H1 (cell line): ENCODE results near the gene ALOX15. TPM values are rescaled to one million over a fixed set of nuclear protein-coding genes. Genes with fewer than 3 reads are reported as not detected.

Experiments used
- CTCF ChIA-PET: fragments of 300-600 bp; sonication (Branson Sonifier 250); formaldehyde crosslinking; loops from one replicate; lab custom pipeline; 2021; ENCODE audit not compliant: partially characterized antibody; lab: Charles Lee
- POLR2A ChIA-PET: fragments of 300-600 bp; sonication (Branson Sonifier 250); formaldehyde crosslinking; loops from one replicate; lab custom pipeline; 2021; ENCODE audit warnings: inconsistent platforms; ENCODE audit not compliant: partially characterized antibody; lab: Charles Lee
- DNase-seq, 2 experiments: peaks; one replicate each; pipeline versions ENCODE4 v3.0.0 to v3.0.0-alpha.2; 2010 to 2022; ENCODE audit warnings: low spot score in 2 of 2, low read depth in 1 of 2, mixed read lengths in 1 of 2
- FAIRE-seq: peaks from 2 replicates; lab custom pipeline; 2011; peaks lifted over from hg19 to GRCh38; lab: Jason Lieb, UNC
- H2AFZ ChIP-seq: 2 replicates; pipeline ENCODE4 v1.8.1; 2012; ENCODE audit warnings: low read length, inconsistent platforms
- H2AK5ac ChIP-seq: 2 replicates; pipeline ENCODE4 v1.6.1; 2013; ENCODE audit warnings: low read depth, low read length
- H2BK120ac ChIP-seq: replicated peaks from 2 replicates; pipeline ENCODE3; 2013; ENCODE audit warnings: low read depth, low read length, inconsistent platforms
- H2BK12ac ChIP-seq: 2 replicates; pipeline ENCODE4 v1.6.1; 2013; ENCODE audit warnings: low read depth, low read length
- H2BK15ac ChIP-seq: 2 replicates; pipeline ENCODE4 v1.6.1; 2013; ENCODE audit warnings: low read length
- H2BK20ac ChIP-seq: 2 replicates; pipeline ENCODE4 v1.6.1; 2013; ENCODE audit warnings: low read length
- H2BK5ac ChIP-seq: 2 replicates; pipeline ENCODE4 v1.6.1; 2013; ENCODE audit warnings: low read depth, low read length
- H3K14ac ChIP-seq: 2 replicates; pipeline ENCODE4 v1.6.1; 2013; ENCODE audit warnings: inconsistent platforms; ENCODE audit not compliant: insufficient read length
- H3K18ac ChIP-seq: 2 replicates; pipeline ENCODE4 v1.6.1; 2013; ENCODE audit warnings: low read length; ENCODE audit errors: extremely low read depth
- H3K23ac ChIP-seq: 2 replicates; pipeline ENCODE4 v1.6.1; 2013; ENCODE audit warnings: inconsistent platforms; ENCODE audit not compliant: insufficient read length
- H3K23me2 ChIP-seq: 2 replicates; pipeline ENCODE4 v1.6.1; 2013; ENCODE audit warnings: low read depth, low read length
- H3K27ac ChIP-seq: 2 replicates; pipeline ENCODE4 v1.6.1; 2011; ENCODE audit warnings: low read depth, low read length, inconsistent platforms
- H3K27me3 ChIP-seq, 4 experiments: replicated peaks in 1 of 4; 1 replicate in 1 of 4; 2 replicates in 3 of 4; pipeline versions ENCODE4 v1.6.1 to v1.8.1; 2011 to 2013; ENCODE audit warnings: low read length in 3 of 4, mild to moderate bottlenecking in 3 of 4, inconsistent platforms in 2 of 4, mixed read lengths in 2 of 4, moderate library complexity in 1 of 4; ENCODE audit not compliant: control insufficient read depth in 3 of 4, insufficient read depth in 3 of 4; ENCODE audit errors: extremely low read depth in 1 of 4
- H3K36me3 ChIP-seq, 4 experiments: 2 replicates each; pipeline versions ENCODE4 v1.6.1 to v1.8.1; 2011 to 2013; ENCODE audit warnings: mild to moderate bottlenecking in 4 of 4, low read length in 3 of 4, moderate library complexity in 2 of 4, control low read depth in 1 of 4, inconsistent platforms in 1 of 4; ENCODE audit not compliant: insufficient read depth in 4 of 4, control insufficient read depth in 2 of 4
- H3K4ac ChIP-seq: replicated peaks from 2 replicates; pipeline ENCODE3; 2013; ENCODE audit warnings: low read length, low read depth, mixed read lengths, inconsistent platforms; ENCODE audit not compliant: insufficient read length
- H3K4me1 ChIP-seq, 4 experiments: replicated peaks in 1 of 4; 1 replicate in 1 of 4; 2 replicates in 3 of 4; pipeline versions ENCODE4 v1.6.1 to v1.8.1; 2011 to 2013; ENCODE audit warnings: low read length in 3 of 4, inconsistent platforms in 2 of 4, mixed read lengths in 1 of 4; ENCODE audit not compliant: insufficient read depth in 4 of 4, control insufficient read depth in 3 of 4
- H3K4me2 ChIP-seq, 2 experiments: 2 replicates each; pipeline versions ENCODE4 v1.6.1 to v1.8.1; 2011 to 2013; ENCODE audit warnings: low read depth in 2 of 2, low read length in 2 of 2, control low read depth in 1 of 2, inconsistent platforms in 1 of 2, mild to moderate bottlenecking in 1 of 2; ENCODE audit not compliant: insufficient read depth in 1 of 2
- H3K4me3 ChIP-seq, 4 experiments: fragments of 200-600, 300-600 bp in 1 of 4; sonication (generic), shearing (Covaris generic), sonication (Bioruptor Twin) in 1 of 4; 2 replicates each; pipeline versions ENCODE4 v1.5.1 to v1.8.1; 2011 to 2016; ENCODE audit warnings: low read length in 4 of 4, low read depth in 3 of 4, control low read depth in 2 of 4, inconsistent platforms in 2 of 4, mild to moderate bottlenecking in 2 of 4, mixed read lengths in 1 of 4, moderate library complexity in 1 of 4; ENCODE audit not compliant: insufficient read depth in 2 of 4; ENCODE audit errors: extremely low read depth in 1 of 4
- H3K56ac ChIP-seq: replicated peaks from 2 replicates; pipeline ENCODE3; 2013; ENCODE audit warnings: low read depth, mild to moderate bottlenecking, mixed read lengths, low read length, inconsistent platforms; ENCODE audit not compliant: insufficient read length
- H3K79me1 ChIP-seq: 2 replicates; pipeline ENCODE4 v1.6.1; 2013; ENCODE audit warnings: low read depth, low read length, control low read depth
- H3K79me2 ChIP-seq, 2 experiments: 2 replicates each; pipeline versions ENCODE4 v1.6.1 to v1.8.1; 2012 to 2013; ENCODE audit warnings: low read length in 2 of 2, mild to moderate bottlenecking in 2 of 2, inconsistent platforms in 1 of 2; ENCODE audit not compliant: insufficient read depth in 2 of 2, control insufficient read depth in 1 of 2
- H3K9ac ChIP-seq, 4 experiments: replicated peaks in 1 of 4; 1 replicate in 1 of 4; 2 replicates in 3 of 4; pipeline versions ENCODE4 v1.6.1 to v1.8.1; 2011 to 2013; ENCODE audit warnings: low read depth in 3 of 4, low read length in 3 of 4, control low read depth in 2 of 4, mild to moderate bottlenecking in 2 of 4, moderate library complexity in 2 of 4, inconsistent platforms in 1 of 4; ENCODE audit errors: extremely low read depth in 1 of 4
- H3K9me3 ChIP-seq, 2 experiments: 2 replicates each; pipeline versions ENCODE4 v1.6.1 to v1.8.1; 2012 to 2013; ENCODE audit warnings: mild to moderate bottlenecking in 2 of 2, moderate library complexity in 2 of 2, control low read depth in 1 of 2, inconsistent platforms in 1 of 2, low read depth in 1 of 2, low read length in 1 of 2, mixed read lengths in 1 of 2; ENCODE audit not compliant: insufficient read depth in 2 of 2
- H4K20me1 ChIP-seq, 2 experiments: replicated peaks in 1 of 2; 2 replicates each; pipeline versions ENCODE3 to v1.8.1; 2011 to 2013; ENCODE audit warnings: inconsistent platforms in 2 of 2, low read length in 2 of 2, mild to moderate bottlenecking in 1 of 2; ENCODE audit not compliant: insufficient read depth in 2 of 2, control insufficient read depth in 1 of 2
- H4K5ac ChIP-seq: 2 replicates; pipeline ENCODE4 v1.6.1; 2013; ENCODE audit warnings: low read length, low read depth, mixed read lengths, inconsistent platforms; ENCODE audit not compliant: insufficient read length
- H4K8ac ChIP-seq: 2 replicates; pipeline ENCODE4 v1.8.0; 2013; ENCODE audit warnings: mild to moderate bottlenecking, moderate library complexity, low read length, inconsistent platforms; ENCODE audit not compliant: insufficient read depth; ENCODE audit errors: extremely low read depth
- H4K91ac ChIP-seq: replicated peaks from 2 replicates; pipeline ENCODE3; 2013; ENCODE audit warnings: low read length, mixed read lengths, inconsistent platforms; ENCODE audit not compliant: insufficient read length
- BRCA1 ChIP-seq: IDR thresholded peaks from 2 replicates; pipeline ENCODE4 v1.6.1; 2012; ENCODE audit warnings: low read depth, low read length, improper control_type of control experiment
- CHD1 ChIP-seq: IDR thresholded peaks from 2 replicates; pipeline ENCODE4 v1.6.1; 2012; ENCODE audit warnings: low read depth, low read length, improper control_type of control experiment
- CHD2 ChIP-seq: IDR thresholded peaks from 2 replicates; pipeline ENCODE4 v1.6.1; 2012; ENCODE audit warnings: low read length, improper control_type of control experiment
- CTBP2 ChIP-seq: IDR thresholded peaks from 2 replicates; pipeline ENCODE4 v1.7.0; 2011; ENCODE audit warnings: borderline replicate concordance, mild to moderate bottlenecking, moderate library complexity, mixed read lengths, low read length; ENCODE audit not compliant: insufficient read depth, insufficient read length
- RFX5 ChIP-seq: IDR thresholded peaks from 2 replicates; pipeline ENCODE4 v1.6.1; 2011; ENCODE audit warnings: low read depth, low read length, improper control_type of control experiment, borderline replicate concordance
- SP4 ChIP-seq: IDR thresholded peaks from 2 replicates; pipeline ENCODE4 v1.6.1; 2012; ENCODE audit warnings: low read length, inconsistent platforms
- SRF ChIP-seq: IDR thresholded peaks from 2 replicates; pipeline ENCODE4 v1.6.1; 2011; ENCODE audit warnings: mild to moderate bottlenecking, low read depth, low read length, moderate library complexity
- SUZ12 ChIP-seq: fragments of 200-600 bp; sonication (generic); IDR thresholded peaks from 2 replicates; pipeline ENCODE4 v1.6.1; 2012; ENCODE audit warnings: mild to moderate bottlenecking, inconsistent platforms, low read length, moderate library complexity, mixed read lengths
- TAF1 ChIP-seq: IDR thresholded peaks from 2 replicates; pipeline ENCODE4 v1.6.1; 2011; ENCODE audit warnings: mild to moderate bottlenecking, low read depth, low read length
- TEAD4 ChIP-seq: IDR thresholded peaks from 2 replicates; pipeline ENCODE4 v1.6.1; 2012; ENCODE audit warnings: low read depth, low read length, inconsistent platforms, mixed read lengths
- YY1 ChIP-seq: IDR thresholded peaks from 2 replicates; pipeline ENCODE4 v1.6.1; 2011; ENCODE audit warnings: low read depth, mild to moderate bottlenecking, low read length
- ZNF274 ChIP-seq: IDR thresholded peaks from 2 replicates; pipeline ENCODE4 v1.7.0; 2012; ENCODE audit warnings: low read length, borderline replicate concordance; ENCODE audit errors: extremely low read depth
- WGBS, 2 experiments: shearing (Covaris generic) in 1 of 2; methylation state at CpG; one replicate each; pipeline versions ENCODE4 v1.1.6 to v1.1.7; 2013 to 2015; ENCODE audit warnings: low lambda C conversion rate in 2 of 2, mixed read lengths in 2 of 2, inconsistent platforms in 1 of 2, low coverage in 1 of 2, missing lambda C conversion rate in 1 of 2; ENCODE audit not compliant: insufficient replicate concordance in 2 of 2, insufficient coverage in 1 of 2, insufficient read length in 1 of 2; ENCODE audit errors: extremely low coverage in 1 of 2, missing lambda C conversion rate in 1 of 2; 5-methylcytosine and 5-hydroxymethylcytosine counted together
- polyA plus RNA-seq, 7 experiments: library from polyadenylated mRNA; depleted of rRNA in 3 of 7; stranded (reverse) in 5 of 7; unstranded in 2 of 7; fragments of >200 nt in 5 of 7; fragments of 200-250 nt in 2 of 7; gene quantifications; 1 replicate in 5 of 7; 2 replicates in 1 of 7; 4 replicates in 1 of 7; pipeline versions ENCODE4 v1.2.1 to v1.2.3, GENCODE V29; 2011 to 2013; ENCODE audit warnings: missing spikeins in 2 of 7, mixed read lengths in 2 of 7
- total RNA-seq: library from RNA; stranded (reverse); fragmentation: NEBNext Ultra II Directional; extraction: Animal tissue kit (Norgen Biotek cat#: 25700); gene quantifications from 2 replicates; pipeline ENCODE4 v1.2.1, GENCODE V29; 2021
- TF ChIP-seq, protein P1 (sequence below): IDR thresholded peaks from 2 replicates; pipeline ENCODE4 v1.6.1; 2011; ENCODE audit warnings: low read length, improper control_type of control experiment
- TF ChIP-seq, protein P2 (sequence below): IDR thresholded peaks from 2 replicates; pipeline ENCODE4 v1.6.1; 2012; ENCODE audit warnings: inconsistent platforms

ALOX15 gene
- total and polyA plus RNA-seq, 2 of the 8 experiments (the other 6 are each of a cell fraction or from before 2014, with no cell fraction given) = 1.5 to 1.7 TPM

DNA sequence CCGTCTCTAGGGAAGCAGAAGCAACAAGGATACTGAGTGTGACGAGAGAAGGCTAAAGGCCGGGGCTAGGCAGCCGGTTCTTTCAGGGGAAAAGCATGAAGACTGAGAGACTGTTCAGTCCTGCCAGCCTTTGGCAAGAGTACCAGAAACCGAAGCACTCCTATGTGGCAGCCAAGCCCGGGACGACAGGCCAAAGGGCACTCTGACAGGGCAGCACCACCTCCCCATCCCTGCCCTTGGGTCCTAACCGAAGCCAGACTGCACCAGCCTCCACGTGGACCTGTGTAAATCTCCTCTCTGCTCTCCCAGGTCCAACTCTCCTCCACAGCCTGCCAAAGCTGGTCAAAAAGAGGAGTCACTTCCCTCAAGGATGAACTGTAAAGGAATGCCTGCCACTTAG is 23.5 kb upstream of the ALOX15 start:
- DNase-seq = no peak
- Histone ChIP-seq H3K4me3 (no peak overlapping the region), H2BK20ac (no peak overlapping the region), H3K4me1 (peaks cover 0 to 4% (median 2%) of the 10 kb centered on the region in 4 experiments; a peak in 1 of 7 replicates), H2BK120ac (no peak overlapping the region), H4K8ac (no peak overlapping the region), H4K91ac (no peak overlapping the region), H3K79me1 (no peaks in the 10 kb centered on the region), H3K9me3 (no peaks in the 10 kb centered on the region), H3K4me2 (no peak overlapping the region), H3K36me3 (no peaks in the 10 kb centered on the region), H4K20me1 (no peaks in the 10 kb centered on the region), H3K56ac (no peak overlapping the region), H3K27me3 (no peaks in the 10 kb centered on the region), H3K4ac (no peak overlapping the region), H2BK12ac (no peak overlapping the region), H2BK15ac (0 out of 2 replicates have a peak overlapping the region, but pooled peaks have one; percentile 67), H2AFZ (no peak overlapping the region), H3K14ac (no peak overlapping the region), H4K5ac (no peak overlapping the region), H3K23ac (no peak overlapping the region), H3K9ac (no peak overlapping the region), H3K27ac (no peak overlapping the region), H2AK5ac (peak overlapping the region; percentile 82; the same call in 1 of the 2 replicates), H3K23me2 (no peaks in the 10 kb centered on the region), H2BK5ac (no peak overlapping the region), H3K18ac (no peak overlapping the region), H3K79me2 (no peaks in the 10 kb centered on the region)
- 90% methylated on average over 7 of the region's 9 CpGs; no CpG with 5 or more reads in 1 of the 2 experiments for WGBS, 2 experiments
- ChIA-PET POLR2A (interaction anchor here (1.1 kb wide), 1 partner anchor 41 kb away, joined by 3 read pairs; no protein-coding TSS in a partner anchor), CTCF (interaction anchor here (1.0 to 1.2 kb wide), 3 partner anchors 9 to 40 kb away, joined by 3 to 4 read pairs (median 3); no protein-coding TSS in a partner anchor)
- no peak for FAIRE-seq
- no peak for TF ChIP-seq SRF
- TF ChIP-seq, protein P1, sequence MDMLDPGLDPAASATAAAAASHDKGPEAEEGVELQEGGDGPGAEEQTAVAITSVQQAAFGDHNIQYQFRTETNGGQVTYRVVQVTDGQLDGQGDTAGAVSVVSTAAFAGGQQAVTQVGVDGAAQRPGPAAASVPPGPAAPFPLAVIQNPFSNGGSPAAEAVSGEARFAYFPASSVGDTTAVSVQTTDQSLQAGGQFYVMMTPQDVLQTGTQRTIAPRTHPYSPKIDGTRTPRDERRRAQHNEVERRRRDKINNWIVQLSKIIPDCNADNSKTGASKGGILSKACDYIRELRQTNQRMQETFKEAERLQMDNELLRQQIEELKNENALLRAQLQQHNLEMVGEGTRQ = no peak
- TF ChIP-seq CHD1 = no peak
- TF ChIP-seq SUZ12 = no peak
- no peak for TF ChIP-seq YY1
- TF ChIP-seq BRCA1 = no peak
- no peak for TF ChIP-seq SP4
- TF ChIP-seq RFX5 = no peak
- TF ChIP-seq CTBP2 = no peak
- TF ChIP-seq, protein P2, sequence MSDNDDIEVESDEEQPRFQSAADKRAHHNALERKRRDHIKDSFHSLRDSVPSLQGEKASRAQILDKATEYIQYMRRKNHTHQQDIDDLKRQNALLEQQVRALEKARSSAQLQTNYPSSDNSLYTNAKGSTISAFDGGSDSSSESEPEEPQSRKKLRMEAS = no peak
- no peak for TF ChIP-seq TEAD4
- no peak for TF ChIP-seq ZNF274
- TF ChIP-seq TAF1 = no peak
- TF ChIP-seq CHD2 = no peak
